SK-N-SH treated with all-trans-retinoic acid at 6 μM for 48 hours (cell line): ENCODE data around the gene MEIKIN.

Source experiments
- CSDC2 ChIP-seq: fragments of 250-450 bp; sonication (Bioruptor Pico); IDR thresholded peaks from 2 replicates; pipeline ENCODE4 v1.5.0; 2020; ENCODE audit warnings: mild to moderate bottlenecking, moderate library complexity
- GLIS3 ChIP-seq: fragments of 250-450 bp; sonication (Bioruptor Pico); IDR thresholded peaks from 2 replicates; pipeline ENCODE4 v1.5.0; 2020; ENCODE audit warnings: mild to moderate bottlenecking, moderate library complexity
- ISL1 ChIP-seq: fragments of 250-450 bp; sonication (Bioruptor Pico); IDR thresholded peaks from 2 replicates; pipeline ENCODE4 v2.1.2; 2022; ENCODE audit warnings: mild to moderate bottlenecking, moderate library complexity
- PPARA ChIP-seq: fragments of 250-450 bp; sonication (Bioruptor Pico); IDR thresholded peaks from 2 replicates; pipeline ENCODE4 v1.5.0; 2020; ENCODE audit warnings: mild to moderate bottlenecking, borderline replicate concordance
- RARB ChIP-seq: fragments of 250-450 bp; sonication (Bioruptor Pico); IDR thresholded peaks from 2 replicates; pipeline ENCODE4 v1.8.0; 2021; ENCODE audit warnings: mild to moderate bottlenecking, moderate library complexity
- TCF4 ChIP-seq: fragments of 250-450 bp; sonication (Bioruptor Pico); IDR thresholded peaks from 2 replicates; pipeline ENCODE4 v1.8.0; 2021; ENCODE audit warnings: mild to moderate bottlenecking, moderate library complexity, borderline replicate concordance
- TOX ChIP-seq: fragments of 250-450 bp; sonication (Bioruptor Pico); IDR thresholded peaks from 2 replicates; pipeline ENCODE4 v1.8.0; 2021; ENCODE audit warnings: mild to moderate bottlenecking, moderate library complexity, borderline replicate concordance
- ZFP3 ChIP-seq: fragments of 250-450 bp; sonication (Bioruptor Pico); IDR thresholded peaks from 2 replicates; pipeline ENCODE4 v1.5.0; 2020; ENCODE audit warnings: mild to moderate bottlenecking, moderate library complexity
- ZFP30 ChIP-seq: fragments of 450-650 bp; formaldehyde crosslinking; IDR thresholded peaks from 2 replicates; pipeline ENCODE4 v1.5.0; 2022; ENCODE audit warnings: mild to moderate bottlenecking, moderate library complexity
- ZNF565 ChIP-seq: fragments of 450-650 bp; formaldehyde crosslinking; conservative IDR thresholded peaks from 2 replicates; pipeline ENCODE4 v1.5.0; 2020; ENCODE audit warnings: low read depth, mild to moderate bottlenecking, moderate library complexity
- ZNF8 ChIP-seq: fragments of 450-650 bp; formaldehyde crosslinking; IDR thresholded peaks from 2 replicates; pipeline ENCODE4 v1.5.0; 2020; ENCODE audit warnings: mild to moderate bottlenecking, moderate library complexity
- TF ChIP-seq, protein P1 (sequence below): fragments of 250-450 bp; sonication (Bioruptor Pico); IDR thresholded peaks from 2 replicates; pipeline ENCODE4 v1.5.1; 2020; ENCODE audit warnings: low read depth, mild to moderate bottlenecking, moderate library complexity
- TF ChIP-seq, protein P2 (sequence below): fragments of 250-450 bp; sonication (Bioruptor Pico); IDR thresholded peaks from 2 replicates; pipeline ENCODE4 v1.8.0; 2020; ENCODE audit warnings: mild to moderate bottlenecking, moderate library complexity, borderline replicate concordance
- TF ChIP-seq, protein P3 (sequence below): fragments of 250-450 bp; sonication (Bioruptor Pico); IDR thresholded peaks from 2 replicates; pipeline ENCODE4 v1.5.1; 2021; ENCODE audit warnings: mild to moderate bottlenecking, moderate library complexity

DNA sequence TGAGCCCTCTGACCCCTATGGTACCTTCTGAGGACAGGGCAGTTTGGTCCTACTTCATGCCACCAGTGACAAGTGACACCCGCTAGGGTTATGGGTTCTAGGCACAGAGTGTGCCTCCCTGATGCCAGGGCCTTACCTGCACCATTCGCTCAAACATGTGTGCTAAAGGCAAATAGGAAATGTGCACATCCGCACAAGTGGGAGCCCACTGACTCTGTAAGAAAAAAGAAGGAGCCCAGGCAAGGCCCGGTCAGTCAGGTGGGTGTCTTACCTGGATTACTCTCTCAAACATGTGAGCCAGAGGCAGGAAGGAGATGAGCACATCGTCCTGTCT lies 29.1 kb upstream of the MEIKIN start:
- no peak for TF ChIP-seq ZFP3 (CRISPR knock-in tag)
- TF ChIP-seq, protein P1, sequence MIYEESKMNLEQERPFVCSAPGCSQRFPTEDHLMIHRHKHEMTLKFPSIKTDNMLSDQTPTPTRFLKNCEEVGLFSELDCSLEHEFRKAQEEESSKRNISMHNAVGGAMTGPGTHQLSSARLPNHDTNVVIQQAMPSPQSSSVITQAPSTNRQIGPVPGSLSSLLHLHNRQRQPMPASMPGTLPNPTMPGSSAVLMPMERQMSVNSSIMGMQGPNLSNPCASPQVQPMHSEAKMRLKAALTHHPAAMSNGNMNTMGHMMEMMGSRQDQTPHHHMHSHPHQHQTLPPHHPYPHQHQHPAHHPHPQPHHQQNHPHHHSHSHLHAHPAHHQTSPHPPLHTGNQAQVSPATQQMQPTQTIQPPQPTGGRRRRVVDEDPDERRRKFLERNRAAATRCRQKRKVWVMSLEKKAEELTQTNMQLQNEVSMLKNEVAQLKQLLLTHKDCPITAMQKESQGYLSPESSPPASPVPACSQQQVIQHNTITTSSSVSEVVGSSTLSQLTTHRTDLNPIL (CRISPR knock-in tag) = no peak
- TF ChIP-seq ZFP30 (CRISPR knock-in tag) = no peak
- TF ChIP-seq CSDC2 = no peak
- no peak for TF ChIP-seq ZNF8
- TF ChIP-seq TCF4 (CRISPR knock-in tag) = no peak
- TF ChIP-seq ISL1 (CRISPR knock-in tag) = no peak
- TF ChIP-seq, protein P2, sequence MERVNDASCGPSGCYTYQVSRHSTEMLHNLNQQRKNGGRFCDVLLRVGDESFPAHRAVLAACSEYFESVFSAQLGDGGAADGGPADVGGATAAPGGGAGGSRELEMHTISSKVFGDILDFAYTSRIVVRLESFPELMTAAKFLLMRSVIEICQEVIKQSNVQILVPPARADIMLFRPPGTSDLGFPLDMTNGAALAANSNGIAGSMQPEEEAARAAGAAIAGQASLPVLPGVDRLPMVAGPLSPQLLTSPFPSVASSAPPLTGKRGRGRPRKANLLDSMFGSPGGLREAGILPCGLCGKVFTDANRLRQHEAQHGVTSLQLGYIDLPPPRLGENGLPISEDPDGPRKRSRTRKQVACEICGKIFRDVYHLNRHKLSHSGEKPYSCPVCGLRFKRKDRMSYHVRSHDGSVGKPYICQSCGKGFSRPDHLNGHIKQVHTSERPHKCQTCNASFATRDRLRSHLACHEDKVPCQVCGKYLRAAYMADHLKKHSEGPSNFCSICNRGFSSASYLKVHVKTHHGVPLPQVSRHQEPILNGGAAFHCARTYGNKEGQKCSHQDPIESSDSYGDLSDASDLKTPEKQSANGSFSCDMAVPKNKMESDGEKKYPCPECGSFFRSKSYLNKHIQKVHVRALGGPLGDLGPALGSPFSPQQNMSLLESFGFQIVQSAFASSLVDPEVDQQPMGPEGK (CRISPR knock-in tag) = no peak
- TF ChIP-seq PPARA (CRISPR knock-in tag) = no peak
- TF ChIP-seq ZNF565 (CRISPR knock-in tag) = no peak
- TF ChIP-seq, protein P3, sequence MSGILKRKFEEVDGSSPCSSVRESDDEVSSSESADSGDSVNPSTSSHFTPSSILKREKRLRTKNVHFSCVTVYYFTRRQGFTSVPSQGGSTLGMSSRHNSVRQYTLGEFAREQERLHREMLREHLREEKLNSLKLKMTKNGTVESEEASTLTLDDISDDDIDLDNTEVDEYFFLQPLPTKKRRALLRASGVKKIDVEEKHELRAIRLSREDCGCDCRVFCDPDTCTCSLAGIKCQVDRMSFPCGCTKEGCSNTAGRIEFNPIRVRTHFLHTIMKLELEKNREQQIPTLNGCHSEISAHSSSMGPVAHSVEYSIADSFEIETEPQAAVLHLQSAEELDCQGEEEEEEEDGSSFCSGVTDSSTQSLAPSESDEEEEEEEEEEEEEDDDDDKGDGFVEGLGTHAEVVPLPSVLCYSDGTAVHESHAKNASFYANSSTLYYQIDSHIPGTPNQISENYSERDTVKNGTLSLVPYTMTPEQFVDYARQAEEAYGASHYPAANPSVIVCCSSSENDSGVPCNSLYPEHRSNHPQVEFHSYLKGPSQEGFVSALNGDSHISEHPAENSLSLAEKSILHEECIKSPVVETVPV (CRISPR knock-in tag) = no peak
- no peak for TF ChIP-seq RARB (CRISPR knock-in tag)
- TF ChIP-seq GLIS3 (CRISPR knock-in tag) = no peak
- TF ChIP-seq TOX (CRISPR knock-in tag) = no peak
